HEK293T (cell line): ENCODE results near the gene DES.

Source experiments
- CTCF ChIA-PET: fragments of 350-600 bp; formaldehyde crosslinking; extraction: SDS; loops from one replicate; lab custom pipeline; 2021; ENCODE audit warnings: antibody characterized with exemption, inconsistent platforms; lab: Yijun Ruan, JAX
- POLR2A ChIA-PET: fragments of 350-600 bp; formaldehyde crosslinking; extraction: SDS; loops from one replicate; lab custom pipeline; 2020; ENCODE audit warnings: antibody characterized with exemption, inconsistent platforms; lab: Yijun Ruan, JAX
- DNase-seq: peaks from one replicate; pipeline ENCODE4 v3.0.0; 2012; ENCODE audit warnings: mixed read lengths; ENCODE audit errors: extremely low spot score
- ARNT ChIP-seq: fragments of 450-650 bp; IDR thresholded peaks from 2 replicates; pipeline ENCODE4 v1.6.1; 2017; ENCODE audit warnings: mild to moderate bottlenecking
- BHLHE40 ChIP-seq: fragments of 450-650 bp; IDR thresholded peaks from 2 replicates; pipeline ENCODE4 v1.6.1; 2016; ENCODE audit warnings: mild to moderate bottlenecking, moderate library complexity, borderline replicate concordance
- CTBP1 ChIP-seq: fragments of 450-650 bp; IDR thresholded peaks from 2 replicates; pipeline ENCODE4 v1.6.1; 2016; ENCODE audit warnings: borderline replicate concordance
- ELF4 ChIP-seq: fragments of 450-650 bp; IDR thresholded peaks from 2 replicates; pipeline ENCODE4 v1.6.1; 2017; ENCODE audit warnings: antibody characterized with exemption
- FOXA1 ChIP-seq: fragments of 450-650 bp; IDR thresholded peaks from 2 replicates; pipeline ENCODE4 v1.6.1; 2016; ENCODE audit warnings: mild to moderate bottlenecking
- FOXK2 ChIP-seq: fragments of 450-650 bp; IDR thresholded peaks from 2 replicates; pipeline ENCODE4 v1.6.1; 2016; ENCODE audit warnings: mild to moderate bottlenecking
- FOXM1 ChIP-seq: fragments of 450-650 bp; IDR thresholded peaks from 2 replicates; pipeline ENCODE4 v1.6.1; 2017; ENCODE audit warnings: mild to moderate bottlenecking, borderline replicate concordance
- HDGF ChIP-seq: fragments of 450-650 bp; IDR thresholded peaks from 2 replicates; pipeline ENCODE4 v1.6.1; 2017; ENCODE audit warnings: antibody characterized with exemption, borderline replicate concordance
- L3MBTL2 ChIP-seq: fragments of 450-650 bp; conservative IDR thresholded peaks from 2 replicates; pipeline ENCODE4 v1.6.1; 2016; ENCODE audit warnings: mild to moderate bottlenecking
- LEF1 ChIP-seq: fragments of 450-650 bp; IDR thresholded peaks from 2 replicates; pipeline ENCODE4 v1.6.1; 2017; ENCODE audit warnings: mild to moderate bottlenecking, borderline replicate concordance
- NFRKB ChIP-seq: fragments of 450-650 bp; IDR thresholded peaks from 2 replicates; pipeline ENCODE4 v1.6.1; 2016; ENCODE audit warnings: mild to moderate bottlenecking, moderate library complexity
- PKNOX1 ChIP-seq: fragments of 450-650 bp; IDR thresholded peaks from 2 replicates; pipeline ENCODE4 v1.6.1; 2016
- SP1 ChIP-seq: fragments of 450-650 bp; IDR thresholded peaks from 2 replicates; pipeline ENCODE4 v1.6.1; 2017
- SUZ12 ChIP-seq: fragments of 450-650 bp; IDR thresholded peaks from 2 replicates; pipeline ENCODE4 v1.6.1; 2016; ENCODE audit warnings: mild to moderate bottlenecking
- TARDBP ChIP-seq: fragments of 450-650 bp; IDR thresholded peaks from 2 replicates; pipeline ENCODE4 v1.6.1; 2016
- ZNF384 ChIP-seq: fragments of 450-650 bp; IDR thresholded peaks from 2 replicates; pipeline ENCODE4 v1.6.1; 2016

DES gene

GRCh38 chr2:219447242-219448098, 29.3 kb downstream of the DES start:
- CTCF ChIA-PET, result interaction anchor here (1.1 kb wide), 1 partner anchor 29 kb away, joined by 3 read pairs; no protein-coding TSS in a partner anchor
- no peak for TF ChIP-seq FOXA1
- TF ChIP-seq FOXK2, result no peak
- no peak for TF ChIP-seq ZNF384
- no peak for TF ChIP-seq CTBP1
- TF ChIP-seq SP1, result no peak
- no peak for TF ChIP-seq ARNT
- TF ChIP-seq TARDBP, result no peak
- POLR2A ChIA-PET, result no interaction called here
- no peak for DNase-seq

GRCh38 chr2:219448099-219448775, 30.1 kb downstream of the DES start:
- ChIA-PET CTCF (no interaction called here), POLR2A (no interaction called here)
- no peak for DNase-seq
- TF ChIP-seq PKNOX1 (no peak), NFRKB (no peak), SUZ12 (no peak), HDGF (no peak), TARDBP (no peak), FOXK2 (no peak), ZNF384 (no peak), SP1 (no peak), FOXA1 (no peak), CTBP1 (no peak), LEF1 (no peak), FOXM1 (no peak), ELF4 (no peak), ARNT (no peak)

DNA sequence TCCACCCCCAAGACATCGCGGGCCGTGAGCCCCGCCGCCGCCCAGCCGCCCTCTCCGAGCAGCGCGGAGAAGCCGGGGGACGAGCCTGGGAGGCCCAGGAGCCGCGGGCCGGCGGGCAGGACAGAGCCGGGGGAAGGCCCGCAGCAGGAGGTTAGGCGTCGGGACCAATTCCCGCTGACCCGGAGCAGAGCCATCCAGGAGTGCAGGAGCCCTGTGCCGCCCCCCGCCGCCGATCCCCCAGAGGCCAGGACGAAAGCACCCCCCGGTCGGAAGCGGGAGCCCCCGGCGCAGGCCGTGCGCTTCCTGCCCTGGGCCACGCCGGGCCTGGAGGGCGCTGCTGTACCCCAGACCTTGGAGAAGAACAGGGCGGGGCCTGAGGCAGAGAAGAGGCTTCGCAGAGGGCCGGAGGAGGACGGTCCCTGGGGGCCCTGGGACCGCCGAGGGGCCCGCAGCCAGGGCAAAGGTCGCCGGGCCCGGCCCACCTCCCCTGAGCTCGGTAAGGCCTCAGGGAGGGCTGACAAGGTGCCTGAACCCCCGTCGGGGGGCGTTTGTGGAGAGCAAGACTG, 30.7 kb downstream of the DES start:
- TF ChIP-seq FOXA1 (no peak), SP1 (no peak), LEF1 (no peak), PKNOX1 (no peak), ARNT (no peak), TARDBP (no peak), SUZ12 (no peak), FOXK2 (no peak), ZNF384 (no peak), L3MBTL2 (no peak), HDGF (no peak), NFRKB (no peak), ELF4 (no peak), CTBP1 (no peak), BHLHE40 (no peak)
- ChIA-PET POLR2A (no interaction called here), CTCF (interaction anchor here (0.7 kb wide), 1 partner anchor 11 kb away, joined by 4 read pairs; no protein-coding TSS in a partner anchor)
- DNase-seq, result no peak

- TF ChIP-seq TARDBP (no peak), ELF4 (no peak), BHLHE40 (no peak), NFRKB (no peak), SUZ12 (no peak), CTBP1 (no peak), FOXM1 (no peak), HDGF (no peak), L3MBTL2 (no peak), PKNOX1 (no peak), FOXA1 (no peak), SP1 (no peak), ZNF384 (no peak), FOXK2 (no peak)
- ChIA-PET CTCF (interaction anchor here (0.7 kb wide), 1 partner anchor 10 kb away, joined by 4 read pairs; no protein-coding TSS in a partner anchor), POLR2A (interaction anchor here (0.6 kb wide), 1 partner anchor 482 kb away, joined by 3 read pairs; no protein-coding TSS in a partner anchor)
Observed at GRCh38 chr2:219449609-219450008, 31.4 kb downstream of the DES start.

DNA sequence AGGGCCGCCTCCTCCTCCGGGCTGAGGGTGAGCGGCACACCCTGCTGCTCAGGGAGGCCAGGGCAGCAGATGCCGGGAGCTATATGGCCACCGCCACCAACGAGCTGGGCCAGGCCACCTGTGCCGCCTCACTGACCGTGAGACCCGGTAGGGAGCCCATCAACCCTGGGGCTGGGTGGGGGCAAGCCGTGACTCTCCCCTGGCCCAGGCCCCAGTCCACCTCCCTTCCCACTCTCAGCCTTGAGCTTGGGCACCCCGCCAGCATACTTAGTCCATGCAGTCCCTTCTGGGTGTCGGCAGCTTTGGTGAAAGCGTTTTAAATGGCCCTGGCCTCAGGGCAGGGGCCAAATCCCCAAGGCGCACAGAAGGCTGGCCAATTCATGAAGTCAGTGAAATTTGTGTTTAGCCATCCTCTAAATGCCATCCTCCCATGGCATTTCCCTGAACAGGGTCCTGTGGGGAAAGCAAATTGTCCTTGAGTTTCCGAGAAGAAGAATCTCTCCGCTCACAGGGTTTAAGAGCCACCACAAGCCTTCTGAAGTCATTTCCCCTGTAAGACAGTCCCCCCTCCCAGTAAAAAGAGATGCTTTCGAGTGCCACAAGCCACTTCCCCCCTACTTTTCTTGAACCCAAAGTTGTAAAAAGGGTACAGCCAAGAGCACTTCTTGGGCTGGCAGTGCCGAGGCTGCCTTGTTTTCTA, 33.6 kb downstream of the DES start:
- ChIA-PET POLR2A (interaction anchor here (1.9 kb wide), 1 partner anchor 47 kb away, joined by 4 read pairs; the partner anchor contains the start of gene GMPPA), CTCF (no interaction called here)
- TF ChIP-seq NFRKB, result no peak
- no peak for TF ChIP-seq ELF4
- no peak for TF ChIP-seq SP1
- no peak for TF ChIP-seq BHLHE40
- no peak for TF ChIP-seq ZNF384
- TF ChIP-seq FOXA1, result no peak
- TF ChIP-seq PKNOX1, result no peak
- TF ChIP-seq LEF1, result no peak
- no peak for TF ChIP-seq FOXK2
- TF ChIP-seq FOXM1, result no peak
- no peak for TF ChIP-seq L3MBTL2
- no peak for TF ChIP-seq TARDBP
- TF ChIP-seq CTBP1, result no peak
- TF ChIP-seq SUZ12, result no peak
- TF ChIP-seq ARNT, result no peak
- no peak for DNase-seq

More at GRCh38 chr2:219449609-219450008, 31.4 kb downstream of the DES start:
- no peak for DNase-seq
